ENCODE data around the gene UBL7.

Gene UBL7

DNA sequence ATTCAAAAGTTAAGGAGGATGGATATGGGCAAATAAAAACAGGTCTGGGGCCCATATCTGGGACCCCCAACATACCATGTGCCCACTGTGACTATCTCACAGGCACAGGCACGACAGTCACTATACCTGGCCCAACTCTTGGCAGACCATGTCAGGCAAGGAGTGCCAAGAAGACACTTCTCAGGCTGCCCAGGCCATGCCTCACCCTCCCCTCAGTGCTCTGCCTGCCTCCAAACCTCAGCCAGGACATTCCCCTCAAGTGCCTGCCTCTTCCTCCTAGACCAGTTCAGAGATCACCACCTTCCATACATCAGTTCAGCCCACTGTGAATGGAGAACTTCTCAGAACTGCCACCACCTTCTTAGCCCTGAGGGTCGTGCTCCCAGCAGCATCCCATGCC lies 22.8 kb downstream of the UBL7 start:
- no peak for DNase-seq

DNA sequence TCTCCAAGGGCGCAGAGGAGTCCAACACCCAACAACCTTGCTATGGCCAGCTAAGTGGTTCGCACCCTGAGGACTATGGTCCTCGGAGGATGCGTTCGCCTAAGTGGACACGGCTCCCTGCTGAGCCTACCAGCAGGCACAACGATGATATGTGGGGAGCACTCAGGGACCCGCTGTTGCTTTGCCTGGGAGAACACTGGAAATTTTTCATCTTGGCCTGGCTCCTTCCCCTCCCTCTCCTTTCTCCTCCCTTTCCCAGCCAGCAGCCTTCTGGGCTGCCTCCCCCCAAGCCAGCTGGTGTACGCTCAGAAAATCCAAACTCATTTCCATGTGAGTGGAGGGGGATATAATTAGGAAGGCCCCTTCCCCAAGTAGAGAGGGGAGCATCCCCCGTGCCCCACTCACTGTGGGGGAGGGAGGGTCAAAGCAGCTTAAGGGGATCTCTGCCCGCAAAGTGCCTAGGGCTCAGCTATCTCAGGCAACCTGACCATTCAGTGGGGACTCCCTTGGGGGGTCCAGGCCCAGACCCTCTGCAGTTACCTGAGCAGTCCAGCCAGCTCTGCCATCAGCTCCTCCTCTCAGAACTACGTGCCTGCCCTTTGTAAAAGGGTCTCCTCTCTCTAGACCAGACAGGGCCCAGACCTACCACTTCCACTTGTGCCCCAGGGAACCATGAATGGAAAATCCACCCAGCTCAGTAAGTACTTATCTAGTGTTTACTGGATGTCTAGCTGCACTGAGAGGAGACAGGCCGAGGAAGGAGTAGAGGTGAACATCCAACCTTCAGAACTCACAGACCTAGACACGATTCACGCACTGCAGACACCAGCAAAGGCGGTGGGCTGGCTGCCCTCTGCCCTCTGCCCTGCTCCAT lies 26.5 kb downstream of the UBL7 start:
- DNase-seq = no peak

DNA sequence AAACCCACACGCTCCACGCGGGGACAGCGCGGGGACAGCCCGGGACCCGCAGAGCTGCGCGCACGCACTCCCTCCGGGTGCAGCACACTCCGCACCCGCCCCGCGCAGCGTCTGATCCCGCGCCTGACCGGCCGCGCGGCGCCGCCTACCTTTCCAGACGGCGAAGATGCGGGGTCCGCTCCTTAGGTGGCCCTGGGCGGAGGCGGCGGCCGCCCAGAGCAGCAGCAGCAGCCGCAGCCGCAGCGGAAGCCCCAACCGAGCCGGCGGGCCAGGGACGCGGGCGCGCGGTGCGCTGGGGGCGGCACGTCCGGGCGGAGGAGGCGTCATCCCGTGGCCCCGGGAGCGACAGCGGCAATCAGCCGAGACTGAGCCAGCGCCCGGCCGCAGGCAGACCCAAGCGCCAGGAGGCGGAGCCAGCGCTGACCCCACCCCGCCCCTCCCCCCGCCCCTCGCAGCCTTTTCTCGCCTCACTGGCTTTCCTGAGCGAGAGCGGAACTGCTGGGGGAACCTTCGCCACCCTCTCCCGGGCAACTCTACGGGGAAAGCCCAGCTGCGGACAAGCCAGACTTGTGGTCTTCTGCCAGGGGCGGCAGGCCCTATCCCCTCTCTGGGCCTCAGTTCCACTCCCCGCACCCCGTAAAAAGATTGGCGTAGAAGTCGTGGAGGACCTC lies 27.2 kb downstream of the UBL7 start, which contains the start of gene SEMA7A:
Gene SEMA7A (minus strand): TSS at position 367 of the 671 bp plus-strand sequence. CDS start 40 bp downstream, at position 327.
- DNase-seq = no peak

DNA sequence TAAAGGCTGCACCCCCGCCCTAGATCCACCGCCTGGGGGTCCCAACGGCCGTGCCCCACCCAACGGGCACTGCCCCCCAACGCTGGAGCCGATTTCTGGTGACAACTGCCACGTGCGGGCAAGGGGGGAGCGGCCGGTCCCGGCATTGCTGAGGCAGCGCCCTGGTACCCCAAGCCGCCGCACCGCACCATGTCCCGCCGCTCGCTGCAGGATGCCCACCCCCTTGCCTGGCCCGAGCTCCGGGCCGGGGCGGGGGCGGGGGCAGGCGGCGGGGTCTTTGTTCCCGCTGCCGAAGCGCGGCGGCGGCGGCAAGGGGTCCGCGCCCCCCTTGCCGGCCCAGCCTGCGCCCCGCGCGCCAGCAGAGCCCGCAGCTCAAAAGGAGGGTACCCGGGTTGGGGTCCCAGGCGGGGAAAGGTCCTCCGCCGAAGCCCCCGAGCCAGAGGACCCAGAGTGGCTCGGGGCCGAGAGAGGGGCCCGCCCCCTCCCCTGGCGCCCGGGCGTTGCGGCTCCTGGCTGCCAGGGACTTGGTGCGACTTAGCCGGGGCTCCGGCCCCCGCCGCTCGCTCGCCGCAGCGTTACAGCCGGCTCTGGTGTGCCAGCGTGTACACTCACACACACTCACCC lies 27.9 kb downstream of the UBL7 start:
- no peak for DNase-seq

DNA sequence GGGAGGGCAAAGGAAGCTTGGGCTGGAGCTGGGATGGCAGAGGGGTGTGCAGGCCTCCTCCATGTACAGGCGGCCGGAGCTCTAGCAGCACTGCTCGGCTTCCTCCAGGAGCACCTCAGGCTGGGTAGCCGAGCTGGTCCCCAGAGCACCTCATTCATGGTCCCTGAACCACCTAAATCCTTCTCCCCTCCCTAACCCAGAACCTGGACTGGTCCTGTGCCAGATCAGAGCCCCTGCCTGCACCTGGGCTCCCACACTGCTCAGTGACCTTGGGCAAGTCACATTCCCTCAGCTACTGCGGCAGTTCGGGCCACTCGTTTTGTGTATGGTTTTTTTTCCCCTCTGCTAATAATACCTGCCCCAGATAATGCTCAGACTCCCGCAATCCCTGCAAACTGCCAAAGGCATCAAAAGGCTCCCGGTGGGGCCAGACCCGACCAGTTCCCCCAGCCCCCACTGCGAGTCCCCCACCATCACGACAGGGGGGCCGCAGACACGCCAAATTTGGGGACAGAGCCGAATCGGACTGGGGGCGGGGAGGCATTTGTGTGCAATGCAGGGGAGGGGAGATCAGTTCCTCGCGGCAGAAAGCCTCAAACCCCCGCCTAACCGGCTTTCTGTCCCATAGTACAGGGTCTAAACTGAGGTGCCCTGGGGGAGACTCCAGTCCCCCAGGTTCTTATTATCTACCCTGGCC lies 28.5 kb downstream of the UBL7 start:
- no peak for DNase-seq

DNA sequence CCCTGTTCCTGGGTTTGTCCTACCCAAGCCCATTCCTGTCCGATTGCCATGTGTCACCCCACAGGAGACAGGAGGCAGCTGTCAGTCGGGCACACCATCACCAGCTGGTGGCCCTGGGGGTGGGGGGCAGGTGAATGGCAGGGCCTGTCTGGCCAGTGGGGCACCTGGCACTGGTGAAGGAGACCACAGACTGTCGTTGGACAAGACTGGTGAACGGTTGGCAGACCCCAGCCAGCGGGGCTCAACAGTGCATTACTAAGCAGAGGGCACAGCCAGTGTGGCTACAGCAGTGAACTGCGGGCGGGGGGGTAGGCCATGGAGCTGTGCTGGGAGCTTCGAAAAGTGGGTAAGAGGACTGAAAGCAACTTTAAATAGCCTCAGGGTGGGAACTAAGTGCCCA lies 29.3 kb downstream of the UBL7 start:
- DNase-seq = no peak

DNA sequence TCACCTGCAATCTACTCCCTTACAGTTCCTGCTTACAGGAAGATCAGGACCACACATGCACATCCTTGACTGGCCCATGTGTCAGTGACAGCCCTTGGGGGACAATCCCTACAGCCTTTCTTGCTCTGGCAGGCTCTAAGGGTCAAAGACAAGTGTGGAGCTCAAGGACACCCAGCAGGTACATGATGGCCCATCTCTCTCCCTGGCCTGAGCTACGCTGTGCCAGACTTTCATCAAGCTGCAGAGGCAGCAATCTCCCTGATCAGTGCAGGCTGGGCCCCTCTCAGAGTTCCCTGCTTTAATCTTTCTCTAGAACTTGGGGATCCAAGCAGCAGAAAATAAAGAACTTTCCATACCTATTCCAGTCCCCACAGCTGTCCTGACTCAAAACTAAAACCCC lies 29.8 kb downstream of the UBL7 start:
- DNase-seq = no peak

DNA sequence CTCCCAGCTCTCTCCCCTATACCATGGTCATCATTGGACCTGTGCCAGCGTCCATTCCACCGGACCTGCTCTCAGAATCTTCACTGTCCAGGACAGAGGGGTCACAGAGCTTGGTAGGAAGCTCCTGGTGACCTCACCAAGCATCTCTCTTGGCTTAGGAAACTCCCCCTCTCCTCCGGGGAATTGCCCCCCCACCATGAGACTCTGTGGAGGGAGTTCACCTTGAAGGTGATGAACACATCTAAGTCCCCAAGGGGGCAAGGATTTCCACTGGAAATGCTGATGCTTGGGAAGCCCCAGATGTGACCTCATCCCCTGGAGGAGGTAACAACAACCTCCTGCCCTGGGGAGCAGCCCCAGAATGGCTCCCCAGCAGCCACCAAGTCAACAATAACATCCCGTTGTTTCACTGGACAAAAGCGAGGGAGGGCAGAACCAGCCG lies 30.4 kb downstream of the UBL7 start:
- DNase-seq = no peak

DNA sequence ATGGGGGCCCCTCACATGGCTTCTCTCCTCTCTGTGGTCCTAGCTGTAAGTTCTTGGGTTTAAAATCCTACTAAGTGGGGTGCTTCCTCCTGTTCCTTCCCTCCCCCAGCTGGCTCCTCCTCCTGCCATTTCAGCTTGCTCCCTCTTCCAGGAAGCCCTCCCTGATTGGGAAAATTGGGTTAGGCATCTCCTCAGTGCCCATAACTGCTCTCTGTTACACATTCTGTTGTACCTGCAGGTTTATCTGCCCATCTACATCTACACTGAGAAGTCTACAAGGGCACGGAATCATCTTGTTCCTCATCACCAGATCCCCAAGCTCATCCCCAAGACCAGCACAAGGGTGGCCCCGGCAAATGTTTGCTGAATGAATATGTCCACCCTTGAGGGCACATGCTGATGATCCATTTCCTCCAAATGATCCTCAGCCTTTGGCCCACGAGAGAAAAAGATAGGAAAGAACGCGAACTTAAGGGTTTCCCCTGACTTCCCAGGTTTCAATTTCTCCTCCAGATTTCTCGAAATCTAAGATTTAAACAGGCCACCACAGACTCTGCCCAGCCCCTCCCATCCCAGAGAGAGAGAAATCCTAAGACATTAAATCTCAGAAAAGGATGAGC lies 31.1 kb downstream of the UBL7 start:
- DNase-seq = no peak

DNA sequence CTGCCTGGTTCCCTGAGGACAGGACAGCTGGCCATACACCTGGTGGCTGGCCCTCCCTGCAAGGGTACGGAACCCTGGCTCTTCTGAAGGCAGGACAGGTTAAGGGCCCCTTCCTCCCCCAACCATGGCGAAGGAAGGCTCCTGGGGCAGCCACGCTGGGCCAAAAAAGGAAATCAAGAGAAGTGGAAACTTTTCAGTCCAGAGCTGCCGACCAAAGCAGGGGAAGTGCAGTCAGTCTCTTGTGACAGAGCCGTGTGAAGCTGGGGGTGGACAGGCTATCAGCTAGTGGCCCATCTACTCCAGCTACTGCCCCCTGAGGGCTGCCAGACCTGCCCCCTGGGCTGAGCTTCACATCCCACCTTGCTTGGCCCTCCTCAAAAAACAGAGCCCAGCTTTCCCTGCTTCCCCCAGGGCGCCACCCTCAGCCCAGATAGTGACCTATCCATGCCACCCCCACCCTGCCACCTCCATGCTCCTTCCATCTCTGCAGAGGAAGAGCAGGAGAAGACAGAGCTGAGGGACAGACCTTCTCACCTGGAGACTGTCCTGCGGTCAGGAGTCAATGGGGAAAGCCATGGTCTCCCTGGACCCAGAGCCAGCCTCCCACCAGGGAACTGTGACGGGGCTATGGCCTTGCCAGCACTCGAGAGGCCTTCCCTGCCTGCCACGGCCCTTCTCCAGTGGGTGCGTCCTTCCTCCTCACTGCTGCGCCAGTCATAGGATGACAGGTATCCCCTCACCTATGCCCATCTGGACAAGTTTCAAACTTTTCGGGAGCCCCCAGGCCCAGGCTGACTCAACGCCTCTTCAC lies 31.8 kb downstream of the UBL7 start:
- no peak for DNase-seq

DNA sequence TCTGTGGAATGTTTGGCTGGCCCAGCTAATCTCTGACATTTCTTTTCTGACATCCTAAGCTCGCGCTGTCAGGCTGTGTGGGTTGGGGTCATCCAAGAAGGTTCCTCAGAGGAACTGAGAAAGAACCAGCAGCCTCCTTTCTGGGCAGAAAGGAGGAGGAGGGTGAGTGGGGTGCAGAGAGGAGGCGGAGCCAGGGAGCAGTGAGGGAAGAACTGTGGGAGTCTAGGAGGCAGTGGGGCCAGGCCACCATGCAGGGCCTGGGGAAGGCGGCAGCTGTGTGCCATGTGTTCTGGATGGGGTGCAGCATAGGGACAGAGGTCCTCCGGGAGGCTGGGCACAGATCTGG lies 32.5 kb downstream of the UBL7 start:
- DNase-seq = no peak

DNA sequence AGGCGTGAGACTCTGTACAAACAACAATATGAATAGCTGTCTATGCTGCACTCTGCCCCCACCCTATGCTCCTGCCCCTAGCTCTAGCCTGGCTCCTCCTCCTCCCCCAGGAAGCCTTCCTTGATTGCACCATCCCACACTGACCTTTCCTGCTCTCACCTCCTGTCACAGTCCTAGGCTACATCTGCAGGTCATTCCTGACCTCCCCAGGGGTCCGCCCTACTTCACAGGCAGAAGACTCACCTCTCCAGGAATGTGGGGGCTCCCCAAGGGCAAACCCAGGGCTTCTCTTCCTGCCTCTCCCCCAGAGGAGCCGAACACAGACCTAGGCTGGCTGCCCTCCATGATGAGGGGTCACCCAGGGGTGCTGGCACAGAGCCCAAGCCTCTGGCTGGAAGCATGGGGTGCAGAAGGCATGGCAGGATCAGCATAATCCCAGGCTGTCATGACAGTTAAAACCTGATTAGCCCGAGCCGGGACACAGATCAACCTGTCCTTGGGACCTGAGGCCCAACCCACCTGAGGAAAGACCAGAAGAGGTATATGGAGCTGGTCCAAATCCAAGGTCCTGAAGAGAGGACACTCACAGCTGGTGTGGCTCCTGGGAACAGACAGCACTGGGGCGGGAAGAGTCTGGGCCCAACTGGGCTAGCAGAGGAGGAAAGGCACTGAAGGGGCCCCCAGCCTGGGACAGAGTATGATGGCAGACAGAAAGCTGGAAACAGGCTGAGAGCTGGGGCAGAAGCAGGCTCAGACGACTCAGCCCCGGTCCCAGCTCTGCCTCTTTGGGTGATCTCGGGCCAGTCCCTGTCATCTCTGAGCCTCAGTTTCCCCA lies 33.1 kb downstream of the UBL7 start:
- DNase-seq = no peak

DNA sequence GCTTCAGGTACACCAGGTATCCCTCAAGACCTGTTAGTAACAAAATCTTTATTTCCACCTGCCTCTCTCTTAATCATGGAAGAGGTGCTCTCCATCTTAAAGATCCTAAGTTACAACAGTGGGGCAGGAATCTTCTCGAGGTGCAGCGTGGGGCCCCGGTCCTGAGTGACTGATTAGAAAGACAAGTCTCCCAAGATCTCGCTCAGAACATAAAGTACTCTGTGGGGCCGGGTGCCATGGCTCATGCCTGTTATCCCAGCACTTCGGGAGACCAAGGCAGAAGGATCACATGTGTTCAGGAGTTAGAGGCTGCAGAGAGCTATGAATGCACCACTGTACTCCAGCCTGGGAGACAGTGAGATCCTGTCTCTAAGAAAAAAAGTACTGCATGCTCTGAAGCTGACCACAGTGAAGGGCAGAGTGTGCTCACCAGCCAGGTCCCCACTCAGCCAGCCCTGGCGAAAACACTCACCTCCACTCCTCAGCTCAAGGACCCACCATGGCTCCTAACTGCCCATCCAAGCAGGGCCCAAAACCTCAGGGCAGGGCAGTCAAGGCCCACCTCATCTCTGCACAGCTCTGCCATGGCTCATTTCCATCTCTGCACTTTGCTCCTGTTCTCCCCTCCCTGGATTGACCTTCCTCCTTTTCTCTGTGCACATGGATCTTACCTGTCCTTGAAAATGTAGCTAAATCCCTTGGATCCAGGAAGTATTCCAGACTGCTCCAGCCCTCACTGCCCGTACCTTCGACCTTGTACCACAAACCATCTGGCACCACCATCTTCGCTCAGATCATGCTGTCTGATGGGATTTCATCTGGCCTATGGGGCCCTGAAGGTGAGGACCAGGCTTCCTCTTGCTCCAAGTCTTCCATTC lies 34.3 kb downstream of the UBL7 start:
- DNase-seq = no peak

DNA sequence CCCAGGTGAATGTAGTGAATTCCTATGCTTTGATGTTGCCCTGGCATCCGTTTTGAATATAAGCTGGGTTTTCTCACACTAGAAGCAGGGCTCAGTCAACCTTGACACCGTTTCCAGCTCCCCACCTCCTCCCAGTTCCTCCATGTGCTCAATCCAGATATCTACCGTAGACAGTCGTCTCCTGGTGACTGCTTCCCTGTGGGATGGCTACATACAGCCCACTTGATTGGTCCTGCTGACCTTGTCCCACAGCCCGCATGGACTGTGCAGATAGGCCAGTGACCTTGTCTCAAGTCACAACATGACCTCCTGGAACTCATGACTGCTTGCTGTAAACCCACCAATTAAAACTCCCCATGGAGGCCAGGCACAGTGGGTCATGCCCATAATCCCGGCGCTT lies 35.3 kb downstream of the UBL7 start:
- no peak for DNase-seq

DNA sequence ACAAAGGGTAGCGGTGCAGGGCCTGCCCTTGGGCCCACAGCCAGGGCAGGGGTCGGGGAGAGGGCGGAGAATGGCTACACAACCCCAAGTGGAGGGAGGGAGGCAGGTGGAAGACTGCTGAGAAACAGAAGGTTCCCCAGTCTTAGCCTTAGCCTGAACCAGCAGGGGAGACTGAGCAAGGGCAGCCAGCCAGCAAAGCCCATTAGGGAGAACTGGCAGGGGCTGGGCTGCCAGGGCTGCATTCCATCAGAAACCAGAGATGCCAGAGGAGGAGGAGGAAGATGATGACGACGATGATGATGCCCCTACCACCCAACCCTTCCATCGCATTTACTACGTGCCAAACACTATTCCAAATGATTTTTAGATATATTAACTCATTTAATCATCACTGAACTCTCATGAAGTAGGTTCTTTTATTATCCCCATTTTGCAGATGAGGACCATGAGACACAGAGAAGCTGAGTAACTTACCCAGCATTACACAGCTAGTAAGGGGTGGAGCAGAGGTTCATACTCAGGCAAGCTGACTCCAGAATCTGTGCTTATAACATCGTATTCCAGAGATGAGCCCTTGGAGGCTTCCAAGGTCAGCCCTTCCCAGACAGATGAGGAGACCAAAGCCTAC lies 35.9 kb downstream of the UBL7 start:
- DNase-seq = no peak

DNA sequence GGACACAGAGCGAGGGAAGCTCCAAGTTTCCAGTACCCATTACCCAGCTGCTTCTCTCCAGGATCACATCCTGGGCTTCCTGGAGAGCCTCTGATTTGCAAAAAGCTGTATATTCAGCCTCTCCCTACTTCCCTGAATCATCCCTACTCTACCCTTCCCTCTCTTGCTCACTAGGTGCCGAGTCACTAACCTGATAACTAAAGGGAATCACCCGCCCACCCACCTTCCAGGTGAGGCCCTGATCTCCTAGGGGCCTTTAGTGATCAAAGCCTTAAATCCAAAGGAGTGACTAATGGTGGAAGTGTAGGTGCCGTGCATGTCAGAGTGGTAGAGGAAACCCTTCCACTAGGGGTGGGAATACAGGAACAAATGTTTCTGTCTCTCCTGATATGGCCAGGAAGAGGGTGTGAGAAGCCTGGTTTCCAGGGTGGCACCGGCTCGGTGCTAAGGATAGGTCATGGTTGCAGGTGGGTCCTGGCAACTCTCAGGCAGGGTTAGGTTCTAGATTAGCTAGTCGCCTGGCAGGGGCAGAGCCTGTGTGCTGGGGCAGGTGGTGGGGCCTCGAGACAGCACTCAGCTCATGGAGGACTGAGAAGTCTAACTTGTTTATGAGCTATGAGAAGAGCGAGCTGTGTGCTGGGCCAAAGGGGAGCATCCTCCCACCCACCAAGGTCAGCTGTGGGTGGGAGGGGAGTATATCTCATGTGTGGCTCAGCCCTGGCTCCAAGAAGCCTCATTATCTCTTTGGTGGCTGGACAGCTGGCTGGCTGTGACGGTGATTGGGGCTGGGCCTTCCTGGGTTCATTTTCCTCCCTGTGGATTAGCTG lies 37.3 kb downstream of the UBL7 start:
- DNase-seq = no peak

DNA sequence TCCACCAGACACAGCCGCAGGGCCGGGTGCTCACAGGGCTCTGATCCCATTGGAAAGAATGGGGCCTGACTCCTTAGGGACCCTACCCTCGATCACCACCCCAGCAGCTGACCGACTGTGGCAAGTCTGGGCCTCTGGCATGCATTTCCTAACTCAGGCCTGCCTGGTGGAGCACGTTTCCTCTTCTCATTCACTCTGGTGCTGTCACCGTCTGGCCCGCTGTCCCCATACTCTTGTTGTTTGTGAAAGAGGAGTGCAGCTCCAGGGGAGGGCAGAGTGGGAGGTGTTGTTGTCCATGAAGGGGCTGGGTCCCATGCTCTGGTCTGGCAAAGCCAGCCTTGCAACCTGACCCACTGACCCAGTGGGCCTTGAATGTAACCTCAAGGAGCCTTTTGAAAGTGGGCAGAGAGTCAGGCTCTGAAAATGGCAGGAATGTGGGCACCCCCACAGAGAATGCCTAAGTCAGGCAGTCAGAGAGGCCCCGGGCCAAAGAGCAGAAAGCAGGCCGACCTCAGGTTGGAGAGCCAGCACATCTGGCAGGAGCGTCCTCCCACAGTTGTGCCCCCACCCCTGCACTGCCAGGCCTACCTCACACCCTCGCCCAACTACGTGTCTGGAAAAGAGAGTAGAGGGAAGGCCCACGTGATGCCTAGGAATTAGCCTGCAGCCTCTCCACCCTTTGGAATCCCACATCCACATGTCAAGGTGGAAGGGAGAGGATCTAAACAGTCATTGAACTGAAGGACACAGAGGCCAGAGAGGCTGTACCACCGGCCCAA lies 38.1 kb downstream of the UBL7 start:
- no peak for DNase-seq

DNA sequence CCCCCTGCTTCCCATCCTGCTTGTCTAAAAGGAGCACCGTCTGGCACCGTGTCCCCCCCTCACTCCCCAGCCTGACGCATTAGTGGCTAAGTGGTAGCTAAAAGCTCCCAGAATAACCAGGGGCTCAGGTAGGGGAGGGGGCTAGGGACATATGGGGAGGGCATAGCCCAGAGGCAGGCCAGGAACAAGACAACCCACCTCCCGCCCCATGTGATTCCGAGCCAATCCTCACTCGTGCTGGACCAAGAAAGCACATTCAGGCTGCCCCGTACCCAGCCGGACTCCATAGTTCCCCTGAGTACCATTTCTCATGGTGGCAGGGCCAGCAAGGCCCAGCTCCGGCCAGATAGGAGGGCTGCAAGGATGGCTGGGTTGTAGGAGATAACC lies 38.7 kb downstream of the UBL7 start:
- no peak for DNase-seq
